NCI-H2196 (cell line): ENCODE data around the gene NANOGP8.
"Not testable (repeated sequence)": the region's sequence is repeated elsewhere in the genome, so short reads cannot be mapped to it uniquely, and the experiment has no call there.

Experiments
- DNase-seq: peaks from one replicate; lab custom pipeline; 2025; ENCODE audit not compliant: unreplicated experiment; lab: John Stamatoyannopoulos, UW

Gene NANOGP8

GRCh38 chr15:35095941-35096340, 10.8 kb upstream of the NANOGP8 start:
- no peak for DNase-seq

DNA sequence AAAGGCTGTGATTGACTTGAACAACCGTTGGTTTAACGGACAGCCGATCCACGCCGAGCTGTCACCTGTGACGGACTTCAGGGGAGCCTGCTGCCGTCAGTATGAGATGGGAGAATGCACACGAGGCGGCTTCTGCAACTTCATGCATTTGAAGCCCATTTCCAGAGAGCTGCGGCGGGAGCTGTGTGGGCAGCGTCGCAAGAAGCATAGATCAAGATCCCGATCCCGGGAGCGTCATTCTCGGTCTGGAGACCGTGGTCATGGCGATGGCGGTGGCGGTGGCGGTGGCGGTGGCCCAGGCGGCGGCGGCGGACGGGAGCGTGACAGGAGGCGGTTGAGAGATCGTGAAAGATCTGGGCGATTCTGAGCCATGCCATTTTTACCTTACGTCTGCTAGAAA, 7.8 kb upstream of the NANOGP8 start:
- no peak for DNase-seq

DNA sequence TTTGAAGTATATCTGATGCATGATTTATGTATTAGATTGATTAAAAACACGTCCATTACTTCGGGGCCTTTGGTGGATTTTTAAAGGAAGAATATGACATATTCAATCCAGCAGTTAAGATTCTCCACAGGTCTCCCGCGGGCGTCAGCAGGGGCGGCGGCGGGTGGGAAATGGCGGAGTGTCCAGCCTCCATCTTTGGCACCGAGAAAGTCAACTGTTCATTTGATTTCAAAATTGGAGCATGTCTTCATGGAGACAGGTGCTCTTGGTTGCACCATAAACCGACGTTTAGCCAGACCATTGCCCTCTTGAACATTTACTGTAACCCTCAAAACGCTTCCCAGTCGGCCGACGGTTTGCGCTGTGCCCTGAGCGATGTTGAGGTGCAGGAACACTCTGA, 7.2 kb upstream of the NANOGP8 start:
- no peak for DNase-seq

DNA sequence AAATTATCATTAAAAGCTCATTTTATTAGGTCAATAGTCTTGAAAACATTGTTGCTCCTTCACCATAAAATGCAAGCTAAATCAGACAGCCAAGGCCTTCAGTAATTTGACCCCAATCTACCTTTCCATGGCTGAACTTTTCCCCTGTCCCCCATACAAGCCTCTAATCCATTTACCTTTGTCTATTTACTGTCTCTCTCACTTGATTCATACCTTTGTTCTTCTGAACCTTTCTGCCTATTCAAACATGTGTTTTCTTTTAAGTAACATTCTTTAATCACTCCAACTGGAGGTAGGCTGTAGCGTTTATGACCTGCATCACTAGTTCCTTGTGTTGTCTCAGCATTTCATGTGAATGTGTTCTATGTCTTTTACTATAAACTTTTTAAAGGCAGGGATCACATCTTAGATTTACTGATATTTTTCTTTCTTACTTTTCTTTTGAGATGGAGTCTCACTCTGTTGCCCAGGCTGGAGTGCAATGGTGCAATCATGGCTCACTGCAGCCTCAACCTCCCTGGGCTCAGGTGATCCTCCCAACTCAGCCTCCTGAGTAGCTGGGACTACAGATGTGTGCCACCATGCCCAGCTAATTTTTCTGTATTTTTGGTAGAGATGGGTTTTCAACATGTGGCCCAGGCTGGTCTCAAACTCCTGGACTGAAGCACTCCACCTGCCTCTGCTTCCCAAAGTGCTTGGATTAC, 5.2 kb upstream of the NANOGP8 start:
- no peak for DNase-seq

- no peak for DNase-seq
Observed at GRCh38 chr15:35089551-35089950, 4.5 kb upstream of the NANOGP8 start.

GRCh38 chr15:35088329-35088728, 3.2 kb upstream of the NANOGP8 start:
- DNase-seq = no peak

DNA sequence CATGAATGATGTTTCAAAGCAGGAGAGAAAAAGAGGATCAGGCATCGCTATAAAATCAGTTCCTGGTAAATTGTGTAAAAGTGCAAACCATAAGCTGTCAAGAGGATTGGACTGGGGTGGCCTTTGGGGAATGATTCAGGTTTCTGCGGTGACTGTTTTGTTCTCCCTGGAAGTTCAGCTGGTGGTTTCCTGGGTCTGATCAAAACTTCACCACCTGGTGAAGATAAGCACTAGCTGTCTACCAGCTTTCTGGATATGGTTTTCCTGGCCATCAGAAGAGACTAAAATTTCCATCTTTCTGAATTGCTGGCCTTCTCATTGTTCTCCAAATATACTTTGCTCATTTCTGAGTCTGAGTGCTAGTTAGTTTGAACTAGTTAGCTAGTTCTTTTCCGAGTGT, 2.7 kb upstream of the NANOGP8 start:
- no peak for DNase-seq

GRCh38 chr15:35082371-35083348, 2.4 kb downstream of the NANOGP8 start:
- not testable (repeated sequence) for DNase-seq

- not testable (repeated sequence) for DNase-seq
Observed at GRCh38 chr15:35081626-35082365, 3.3 kb downstream of the NANOGP8 start.

- no peak for DNase-seq
Observed at GRCh38 chr15:35080226-35080625, 4.9 kb downstream of the NANOGP8 start.

DNA sequence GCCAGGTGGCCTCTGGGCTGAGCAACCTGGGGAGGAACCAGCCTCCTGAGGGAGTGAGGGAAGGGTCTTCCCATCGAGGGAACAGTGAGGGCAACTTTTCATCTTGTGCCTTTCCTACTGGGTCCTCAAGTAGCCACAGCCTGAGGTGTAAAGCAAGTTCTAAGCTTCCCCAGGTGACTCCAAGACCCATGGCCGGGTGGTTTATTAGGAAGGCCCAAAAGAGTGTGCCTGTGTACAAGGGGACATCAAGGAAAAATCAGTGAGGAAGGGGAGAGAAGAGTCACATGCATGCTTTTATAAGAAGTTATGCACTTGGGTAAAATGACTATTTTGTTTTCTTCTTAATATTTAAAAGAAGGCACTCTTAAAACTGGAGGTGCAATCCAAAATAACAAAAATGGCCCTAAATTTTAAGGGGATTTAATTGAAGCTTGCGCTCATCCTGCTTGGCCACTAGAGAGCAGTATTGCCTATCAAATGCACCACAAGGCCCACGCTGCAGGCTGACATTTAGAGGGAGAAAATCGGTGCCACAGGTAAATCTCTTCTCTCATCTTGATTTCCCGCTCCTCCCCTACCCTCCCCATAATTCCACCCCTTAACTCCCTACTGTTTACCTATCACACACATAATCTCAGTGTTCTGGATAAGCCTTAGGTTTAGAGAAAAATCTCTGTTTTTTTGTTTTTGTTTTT, 6.7 kb downstream of the NANOGP8 start:
- DNase-seq = peak; percentile 14

GRCh38 chr15:35071106-35071505, 14.0 kb downstream of the NANOGP8 start:
- DNase-seq = no peak

DNA sequence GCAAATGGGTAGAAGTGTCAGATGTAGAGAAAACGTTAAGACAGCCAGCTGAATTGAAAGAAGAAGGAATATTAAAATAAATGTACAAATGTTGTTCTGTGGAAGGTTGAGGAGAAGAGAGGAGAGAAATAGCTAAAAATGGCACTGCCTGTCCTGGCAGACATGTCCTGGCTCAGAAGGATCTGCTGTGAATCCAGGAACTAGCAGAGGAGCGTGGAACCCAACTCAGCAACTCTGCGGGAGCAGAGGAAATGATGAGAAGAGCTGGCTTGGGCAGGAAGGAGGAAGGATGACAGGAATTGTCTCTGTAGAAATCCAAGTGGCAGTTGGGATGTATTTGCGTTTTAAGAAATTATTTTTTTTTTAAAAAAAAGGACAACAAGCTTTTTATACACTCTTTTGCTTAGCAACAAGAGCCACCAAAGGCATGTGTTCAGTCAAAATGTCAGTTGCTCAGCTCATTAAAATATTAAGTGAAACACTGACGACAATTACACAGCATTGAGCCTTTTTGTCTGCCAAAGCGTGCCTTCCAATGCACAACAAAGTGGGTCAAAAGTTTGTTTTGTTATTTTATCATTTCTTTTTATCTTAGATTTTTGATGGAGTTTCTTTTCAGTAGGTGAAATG, 16.1 kb downstream of the NANOGP8 start:
- DNase-seq = no peak

- no peak for DNase-seq
Observed at GRCh38 chr15:35067496-35068347, 17.4 kb downstream of the NANOGP8 start.

- DNase-seq = no peak
Observed at GRCh38 chr15:35066094-35066493, 19.0 kb downstream of the NANOGP8 start.

- DNase-seq = no peak
Observed at GRCh38 chr15:35064576-35065190, 20.4 kb downstream of the NANOGP8 start.

- no peak for DNase-seq
Observed at GRCh38 chr15:35062738-35063099, 22.4 kb downstream of the NANOGP8 start.

DNA sequence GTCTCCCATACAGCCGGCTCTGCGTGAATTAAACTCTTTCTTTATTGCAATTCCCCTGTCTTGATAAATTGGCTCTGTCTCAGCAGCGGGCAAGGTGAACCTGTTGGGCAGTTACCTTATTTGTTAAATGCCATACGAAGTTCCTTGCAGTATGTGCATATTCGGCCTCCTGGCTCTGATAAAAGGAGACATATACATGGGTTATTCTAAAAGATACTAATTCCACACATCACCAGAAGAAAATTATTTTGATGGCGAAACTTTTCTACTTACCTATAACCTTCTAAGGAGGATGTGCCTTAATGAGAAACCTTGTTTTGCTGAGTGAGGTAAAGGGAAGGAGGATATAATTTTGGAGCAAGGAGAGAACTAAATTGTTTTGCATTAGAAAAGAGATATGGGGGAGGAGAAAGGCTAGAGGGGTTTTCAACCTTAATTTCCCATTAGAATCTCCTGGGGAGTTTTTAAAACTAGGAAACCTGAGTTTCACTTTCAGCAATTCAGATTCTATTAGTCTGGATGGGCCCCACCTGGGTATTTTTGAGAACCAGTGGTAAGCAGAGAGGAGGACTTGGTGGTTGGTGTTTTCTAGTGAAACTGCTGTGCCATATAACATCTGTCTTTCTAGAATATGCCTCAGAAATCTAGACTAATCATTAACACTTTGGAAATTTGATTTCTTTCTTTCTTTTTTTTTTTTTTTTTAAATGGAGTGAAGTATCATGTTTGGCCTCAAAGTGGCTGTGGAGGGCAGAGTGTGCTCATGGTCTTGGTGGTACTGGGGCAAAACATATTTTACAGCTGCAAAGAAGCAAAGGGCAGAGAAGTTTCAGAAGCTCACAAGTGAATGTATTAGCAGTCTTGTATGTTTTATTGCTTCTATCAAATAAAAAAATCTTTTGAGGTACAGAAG, 23.0 kb downstream of the NANOGP8 start:
- no peak for DNase-seq
